DMS 273 (cell line): Measurements from ENCODE around the gene CCNYL1.

Experiments used
- DNase-seq: peaks from one replicate; lab custom pipeline; 2025; ENCODE audit not compliant: unreplicated experiment; lab: John Stamatoyannopoulos, UW

The CCNYL1 gene

DNA sequence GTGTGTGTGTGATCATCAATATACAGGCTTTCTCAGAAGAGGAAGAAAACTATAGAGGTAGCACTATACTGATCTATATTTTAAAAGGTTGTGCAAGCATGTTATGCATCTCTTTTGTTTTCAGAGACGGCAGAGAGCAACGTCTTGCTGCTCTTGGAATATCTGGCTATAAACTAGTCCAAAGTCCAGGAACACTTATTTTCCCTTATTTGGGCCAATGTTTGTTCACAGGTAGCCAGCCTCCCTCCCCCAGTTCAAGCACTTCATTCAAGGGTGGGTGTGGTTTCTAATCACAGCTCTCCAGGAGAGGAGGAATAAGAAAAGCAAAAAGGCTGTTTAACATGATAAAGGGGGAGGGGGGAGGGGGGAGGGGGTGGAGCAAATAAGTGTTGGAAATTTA, 54.1 kb downstream of the CCNYL1 start:
- DNase-seq: no peak

DNA sequence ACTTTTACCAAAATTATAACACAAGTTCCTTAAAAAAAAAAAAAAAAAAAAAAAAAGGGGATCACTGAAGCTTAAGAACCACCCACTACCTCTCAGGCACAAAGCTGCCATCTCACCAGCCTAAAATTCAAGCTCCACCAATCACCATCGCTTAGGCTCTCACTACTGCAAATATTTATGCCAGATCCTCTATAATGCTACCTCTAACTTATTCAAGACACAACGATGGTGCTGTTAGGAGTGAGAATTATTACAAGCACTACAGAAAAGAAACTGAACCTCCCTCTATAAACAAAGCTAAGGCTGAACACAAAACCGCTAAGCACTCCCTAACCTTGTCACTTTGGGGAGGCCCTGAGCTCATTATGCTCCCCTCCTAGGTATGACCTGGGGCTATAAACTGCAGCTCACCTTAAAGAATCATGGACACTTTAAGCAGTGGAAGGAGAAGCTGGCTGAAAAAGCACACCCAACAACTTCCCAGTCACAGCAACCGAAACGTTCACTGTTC, 54.7 kb downstream of the CCNYL1 start:
- DNase-seq: no peak

DNA sequence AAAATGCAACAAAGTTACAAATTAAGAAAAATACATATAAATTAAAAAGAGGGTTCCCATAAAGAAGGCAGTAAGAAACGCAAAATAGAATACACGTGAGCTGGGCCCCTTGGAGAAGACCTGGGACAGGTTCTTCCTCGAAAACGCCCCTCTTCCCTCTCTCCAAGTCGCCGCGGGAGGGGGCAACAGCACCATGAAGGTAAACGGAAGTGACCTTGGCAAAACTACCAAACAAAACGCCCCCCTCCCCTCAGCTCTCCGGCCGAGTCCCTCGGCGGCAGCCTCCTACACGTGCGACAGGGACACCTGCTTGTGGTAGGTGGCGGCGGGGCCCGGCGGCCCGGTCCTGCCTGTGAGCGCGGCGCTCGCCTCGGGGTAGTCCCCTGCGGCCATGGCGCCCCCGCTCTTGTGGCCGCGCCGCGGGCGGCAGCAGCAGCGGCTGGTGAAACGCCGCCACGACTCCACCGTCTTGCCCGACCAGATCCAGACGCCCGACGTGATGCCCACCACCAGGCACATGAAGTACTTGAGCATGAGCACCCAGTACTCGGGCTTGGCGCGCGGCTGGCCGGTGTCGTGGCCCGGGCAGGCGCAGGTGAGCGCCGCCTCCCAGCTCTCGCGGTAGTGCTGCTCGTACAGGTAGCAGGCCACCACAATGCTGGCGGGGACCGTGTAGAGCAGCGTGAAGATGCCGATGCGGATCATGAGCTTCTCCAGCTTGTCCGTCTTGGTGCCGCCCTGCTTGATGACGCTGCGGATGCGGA, 55.4 kb downstream of the CCNYL1 start:
- no peak for DNase-seq

DNA sequence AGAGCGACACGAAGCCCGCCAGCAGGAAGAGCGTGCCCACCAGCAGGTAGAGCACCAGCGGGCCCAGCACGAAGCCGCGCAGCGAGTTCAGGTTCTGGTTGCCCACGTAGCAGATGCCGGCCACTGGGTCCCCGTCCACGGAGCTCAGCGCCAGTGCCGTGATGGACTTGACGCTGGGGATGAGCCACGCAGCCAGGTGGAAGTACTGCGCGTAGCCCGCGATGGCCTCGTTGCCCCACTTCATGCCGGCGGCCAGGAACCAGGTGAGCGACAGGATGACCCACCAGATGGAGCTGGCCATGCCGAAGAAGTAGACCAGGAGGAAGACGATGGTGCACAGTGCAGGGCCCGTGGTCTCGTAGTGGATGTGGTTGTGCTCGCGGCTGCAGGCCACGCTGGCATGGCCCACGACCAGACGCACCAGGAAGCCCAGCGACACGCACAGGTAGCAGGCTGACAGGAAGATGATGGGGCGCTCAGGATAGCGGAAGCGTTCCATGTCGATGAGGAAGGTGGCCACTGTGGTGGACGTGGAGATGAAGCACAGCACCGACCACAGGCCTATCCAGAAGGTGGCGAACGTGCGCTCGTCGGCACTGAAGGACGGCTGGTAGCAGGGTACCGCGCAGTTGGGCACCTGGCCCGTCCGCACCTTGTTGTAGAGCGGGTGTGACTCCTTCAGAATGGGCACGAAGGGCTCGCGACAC, 56.2 kb downstream of the CCNYL1 start:
- no peak for DNase-seq

DNA sequence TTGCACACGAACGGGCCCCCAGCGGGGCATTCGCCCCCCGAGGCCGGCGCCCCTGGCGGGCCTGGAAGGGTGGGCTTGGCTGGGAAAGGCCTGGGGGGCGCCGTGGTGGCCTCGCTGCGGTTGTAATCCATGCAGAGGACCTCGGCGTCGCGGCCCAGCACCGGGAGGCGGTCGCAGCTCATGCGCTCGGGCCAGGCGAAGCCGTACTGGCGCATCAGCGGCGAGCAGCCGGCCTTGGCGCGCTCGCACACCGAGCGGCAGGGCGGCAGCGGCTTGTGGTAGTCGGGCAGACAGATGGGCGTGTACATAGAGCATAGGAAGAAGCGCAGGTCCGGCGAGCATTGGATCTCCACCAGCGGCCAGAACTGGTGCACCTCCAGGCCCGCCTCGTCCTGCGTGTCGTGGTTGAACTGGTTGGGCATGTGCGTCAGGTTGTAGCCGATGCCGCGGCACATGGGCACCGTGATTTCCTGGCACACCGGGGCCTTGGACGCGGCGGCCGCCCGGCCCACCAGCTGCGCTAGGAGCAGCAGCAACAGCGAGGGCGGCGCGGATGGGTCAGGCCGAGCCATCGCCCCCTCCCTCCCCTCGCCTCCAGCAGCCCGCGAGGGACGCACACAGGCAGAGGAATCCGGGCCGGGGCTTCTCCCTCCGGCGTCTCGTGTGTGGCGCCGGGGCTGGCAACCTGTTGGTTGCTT, 56.9 kb downstream of the CCNYL1 start:
- DNase-seq: peak; percentile 80

DNA sequence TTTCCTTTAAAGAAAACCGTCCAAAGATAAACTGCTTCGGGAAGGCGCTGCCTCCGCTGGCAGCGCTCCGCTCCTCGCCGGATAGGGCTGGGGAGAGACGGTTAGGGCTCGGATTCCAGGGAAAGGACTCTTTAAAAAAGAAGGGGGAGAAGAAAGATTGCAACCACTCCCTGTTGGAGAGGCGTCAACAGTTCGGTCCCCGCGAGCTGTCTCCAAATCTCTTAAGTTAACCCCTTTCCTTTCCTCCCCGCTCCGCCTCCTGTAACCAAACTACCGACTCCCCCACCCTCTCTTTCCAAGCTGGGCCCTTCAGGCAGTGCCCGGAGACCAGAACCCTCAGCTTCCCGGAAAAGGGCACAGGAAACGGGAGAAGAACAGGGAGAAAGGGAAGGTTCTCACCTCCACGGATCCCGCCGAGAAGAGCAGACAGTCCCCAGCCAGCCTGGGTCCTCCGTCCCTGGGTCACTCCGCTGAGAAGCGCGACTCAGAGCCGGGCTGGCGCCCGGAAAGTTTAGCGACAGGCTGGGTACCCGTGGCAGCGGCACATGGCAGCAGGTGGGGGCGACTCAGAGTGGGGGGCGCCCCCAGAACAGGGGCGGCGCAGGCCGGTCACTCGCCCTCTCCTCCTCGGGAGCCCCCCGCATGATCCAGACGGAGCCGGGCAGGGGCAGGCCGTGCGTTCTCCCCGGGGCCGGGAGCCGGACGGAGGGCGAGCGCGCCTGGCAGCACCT, 57.6 kb downstream of the CCNYL1 start:
- peak; percentile 85 for DNase-seq

DNA sequence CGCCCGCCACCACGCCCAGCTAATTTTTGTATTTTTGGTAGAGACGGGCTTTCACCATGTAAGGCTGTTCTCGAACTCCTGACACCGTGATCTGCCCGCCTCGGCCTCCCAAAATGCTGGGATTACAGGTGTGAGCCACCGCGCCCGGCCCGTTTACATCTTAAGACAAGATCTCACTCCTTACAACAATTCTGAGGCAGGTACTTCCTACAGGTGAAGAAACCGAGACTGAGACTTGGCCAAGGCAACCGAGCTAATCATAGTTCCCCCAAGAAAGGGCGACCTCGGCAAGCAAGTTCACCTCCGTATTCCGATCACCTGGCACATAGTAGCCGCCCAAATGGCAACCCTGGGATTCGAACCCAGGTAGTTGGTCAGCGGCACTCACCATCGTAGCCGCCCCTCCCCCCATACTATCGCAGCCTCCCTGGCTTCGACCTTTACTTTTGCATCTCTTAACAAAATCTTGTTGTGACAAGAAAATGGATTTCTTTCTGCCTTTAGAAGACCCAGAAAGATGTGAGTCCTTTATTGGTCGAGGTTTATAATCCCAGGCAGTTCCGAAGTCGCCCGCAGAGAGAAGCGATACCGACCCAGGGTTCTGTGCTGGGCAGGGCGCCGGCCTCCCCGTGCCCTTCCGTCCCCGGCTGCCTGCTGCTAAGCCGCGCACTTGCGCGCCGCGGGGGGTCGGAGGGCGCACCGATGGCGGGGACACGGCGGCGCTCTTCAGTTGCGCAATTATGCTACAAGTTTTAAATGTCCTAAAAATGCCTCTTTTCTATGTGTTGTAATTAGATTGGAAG, 59.4 kb downstream of the CCNYL1 start:
- no peak for DNase-seq

DNA sequence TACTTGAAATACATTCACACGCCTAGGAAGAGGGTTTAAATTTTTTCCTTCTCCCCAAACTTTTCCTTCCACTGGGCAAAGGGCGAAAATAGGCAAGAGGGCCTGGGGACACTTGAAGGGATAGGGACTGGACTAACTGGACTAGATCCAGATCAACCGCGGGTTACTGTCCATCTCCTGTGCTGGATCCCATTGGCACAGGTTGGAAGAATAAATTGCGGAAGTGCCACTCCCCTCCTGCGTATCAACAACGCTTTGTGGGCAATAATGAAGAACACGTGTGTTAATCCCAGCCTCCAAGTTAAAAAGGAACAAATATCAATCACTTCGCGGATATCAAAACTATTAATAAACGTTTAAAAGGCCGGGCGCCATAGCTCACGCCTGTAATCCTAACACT, 60.0 kb downstream of the CCNYL1 start:
- DNase-seq: no peak

DNA sequence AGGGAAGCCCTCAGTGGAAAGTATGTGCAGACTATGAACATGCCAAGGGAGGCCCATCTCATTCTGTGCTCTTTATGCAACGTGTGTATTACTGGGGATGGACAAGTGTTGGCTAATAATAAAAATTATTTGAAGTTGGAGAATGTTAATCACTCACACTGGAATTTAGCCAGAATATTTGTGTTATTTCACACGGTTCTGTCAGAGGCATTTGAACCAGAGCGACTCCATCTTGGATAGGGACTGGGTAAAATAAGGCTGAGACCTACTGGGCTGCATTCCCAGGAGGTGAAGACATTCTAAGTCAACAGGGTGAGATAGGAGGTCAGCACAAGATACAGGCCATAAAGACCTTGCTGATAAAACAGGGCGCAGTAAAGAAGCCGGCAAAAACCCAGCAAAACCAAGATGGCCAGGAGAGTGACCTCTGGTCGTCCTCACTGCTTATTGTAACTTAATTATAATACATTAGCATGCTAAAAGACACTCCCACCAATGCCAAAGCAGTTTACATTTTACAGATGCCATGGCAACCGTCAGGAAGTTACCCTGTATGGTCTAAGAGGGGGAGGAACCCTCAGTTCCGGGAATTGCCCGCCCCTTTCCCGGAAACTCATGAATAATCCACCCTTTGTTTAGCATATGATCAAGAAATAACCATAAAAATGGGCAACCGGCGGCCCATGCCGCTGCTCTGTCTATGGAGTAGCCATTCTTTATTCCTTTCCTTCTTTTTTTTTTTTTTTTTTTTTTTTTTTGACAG, 60.8 kb downstream of the CCNYL1 start:
- peak; percentile 62 for DNase-seq

DNA sequence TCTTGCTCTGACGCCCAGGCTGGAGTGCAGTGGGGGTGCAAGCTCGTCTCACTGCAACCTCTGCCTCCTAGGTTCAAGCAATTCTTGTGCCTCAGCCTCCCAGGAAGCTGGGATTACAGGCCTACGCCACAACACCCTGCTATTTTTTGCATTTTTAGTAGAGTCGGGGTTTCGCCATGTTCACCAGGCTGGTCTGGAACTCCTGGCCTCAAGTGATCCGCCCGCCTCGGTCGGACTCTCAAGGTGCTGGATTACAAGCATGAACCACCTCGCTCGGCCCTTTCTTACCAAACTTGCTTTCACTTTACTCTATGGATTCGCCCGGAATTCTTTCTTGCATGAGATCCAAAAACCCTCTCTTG, 61.4 kb downstream of the CCNYL1 start:
- no peak for DNase-seq

DNA sequence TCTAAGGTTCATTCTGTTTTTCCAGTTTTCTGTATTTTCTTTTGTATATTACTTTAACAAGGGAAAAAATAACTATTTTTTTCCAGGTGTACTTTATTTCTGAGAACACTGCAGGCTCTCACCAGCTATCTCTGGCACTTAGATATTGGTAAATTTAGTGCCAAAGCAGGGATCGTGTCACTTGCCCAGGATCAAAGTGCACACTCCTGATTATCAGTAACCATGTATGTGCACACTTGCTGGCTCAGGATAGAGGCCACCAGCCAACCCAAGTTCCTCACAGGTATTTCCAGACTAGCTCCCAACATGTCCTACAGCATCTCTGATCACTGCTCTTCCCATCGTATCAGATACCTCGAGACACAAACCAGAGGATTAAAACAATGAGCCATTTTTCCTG, 64.0 kb downstream of the CCNYL1 start:
- no peak for DNase-seq

DNA sequence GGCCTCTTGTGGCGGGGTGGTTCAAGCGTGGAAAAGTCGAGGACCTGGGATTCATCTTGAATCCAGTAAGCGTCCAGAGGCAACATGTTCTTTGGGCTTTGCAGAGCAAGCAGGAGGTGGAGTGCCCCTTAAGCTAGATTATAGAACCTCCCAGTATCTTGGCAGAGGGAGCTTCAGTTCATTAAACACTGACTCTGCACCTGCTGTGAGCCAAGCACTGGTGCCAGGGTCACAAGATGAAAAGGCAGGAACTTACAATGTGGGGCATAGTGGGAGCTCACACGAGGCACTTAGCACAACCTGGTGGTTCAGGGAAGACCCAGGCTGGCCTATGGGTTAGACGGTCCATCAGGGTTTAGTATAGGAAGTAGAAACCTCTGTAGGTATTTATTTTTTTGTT, 65.7 kb downstream of the CCNYL1 start:
- peak; percentile 8 for DNase-seq

DNA sequence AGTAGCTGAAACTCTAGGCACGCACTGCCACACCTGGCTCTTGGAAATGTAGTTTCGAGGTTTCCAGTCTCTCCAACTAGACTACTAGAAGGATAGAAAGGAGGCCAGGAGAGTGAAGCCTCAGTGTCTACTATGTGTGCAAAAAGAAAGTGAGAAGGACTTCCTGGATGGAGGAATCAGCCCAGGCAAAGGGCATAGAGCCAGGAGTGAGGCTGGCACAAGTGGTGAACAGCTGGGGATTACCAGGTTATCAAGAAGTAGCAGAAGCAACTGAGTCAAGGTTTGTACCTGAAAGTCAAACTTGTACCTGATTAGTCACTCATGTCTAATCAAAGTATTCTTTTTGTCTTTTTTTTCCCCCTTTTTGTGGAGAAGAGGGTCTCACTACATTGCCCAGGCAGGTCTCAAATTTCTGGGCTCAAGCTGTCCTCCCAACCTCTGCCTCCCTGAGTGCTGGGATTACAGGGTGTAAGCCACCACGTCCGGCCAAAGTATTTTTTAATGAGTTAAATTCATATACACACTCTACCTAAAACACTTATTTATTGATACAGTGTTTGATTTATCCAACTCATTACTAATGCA, 67.0 kb downstream of the CCNYL1 start:
- no peak for DNase-seq

DNA sequence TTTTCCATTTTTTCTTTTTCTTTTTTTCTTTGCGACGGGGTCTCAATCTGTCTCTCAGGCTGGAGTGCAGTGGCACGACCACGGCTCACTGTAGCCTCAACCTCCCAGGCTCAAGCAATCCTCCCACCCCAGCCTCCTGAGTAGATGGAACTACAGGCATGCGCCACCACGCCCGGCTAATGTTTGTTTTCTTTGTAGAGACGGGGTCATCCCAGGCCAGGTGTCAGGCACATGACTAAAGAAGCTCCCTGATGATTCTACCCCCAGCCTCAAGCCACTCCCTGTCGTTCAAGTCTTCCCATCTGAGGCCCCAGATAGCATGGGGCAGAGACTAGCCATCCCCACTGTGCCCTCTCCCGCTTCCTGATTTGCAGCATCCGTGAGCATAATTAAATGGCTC, 68.1 kb downstream of the CCNYL1 start:
- DNase-seq: no peak

DNA sequence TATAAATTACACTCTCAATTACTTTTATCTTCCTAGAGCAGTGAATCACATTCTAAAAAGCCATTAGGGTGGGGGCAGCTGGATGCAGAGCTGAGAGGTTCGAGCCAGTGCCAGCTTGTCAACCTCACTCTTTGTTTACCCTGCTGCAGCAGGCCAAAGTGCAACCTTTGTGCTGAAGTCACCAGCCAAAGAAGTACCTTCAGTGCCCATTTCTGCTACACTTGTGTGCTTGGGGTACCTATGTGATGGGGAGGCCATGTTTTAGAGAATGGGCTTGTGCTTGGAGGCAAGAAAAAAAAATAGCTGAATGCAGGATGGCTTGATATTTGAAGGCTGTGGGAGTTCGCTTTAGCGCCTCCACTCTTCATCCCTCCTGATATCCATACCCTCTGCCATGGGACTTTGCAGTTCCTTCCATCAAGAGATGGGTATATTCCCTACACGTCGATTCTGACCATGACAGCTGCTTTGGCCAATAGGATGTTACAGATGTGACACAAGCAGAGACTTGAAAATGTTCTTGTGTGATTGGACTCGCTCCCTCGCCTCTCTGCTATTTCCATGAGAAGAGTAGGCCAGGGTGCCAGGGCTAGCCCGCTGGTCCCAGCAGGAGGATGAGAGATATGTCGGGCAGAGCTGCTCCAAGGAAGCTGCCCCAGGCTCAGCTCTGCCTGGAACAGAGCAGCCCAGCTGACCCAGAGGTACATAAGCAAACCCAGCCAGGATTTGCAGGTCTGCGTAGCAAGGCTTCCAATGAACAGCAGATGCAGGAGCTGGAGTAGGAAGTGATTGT, 71.0 kb downstream of the CCNYL1 start:
- no peak for DNase-seq

DNA sequence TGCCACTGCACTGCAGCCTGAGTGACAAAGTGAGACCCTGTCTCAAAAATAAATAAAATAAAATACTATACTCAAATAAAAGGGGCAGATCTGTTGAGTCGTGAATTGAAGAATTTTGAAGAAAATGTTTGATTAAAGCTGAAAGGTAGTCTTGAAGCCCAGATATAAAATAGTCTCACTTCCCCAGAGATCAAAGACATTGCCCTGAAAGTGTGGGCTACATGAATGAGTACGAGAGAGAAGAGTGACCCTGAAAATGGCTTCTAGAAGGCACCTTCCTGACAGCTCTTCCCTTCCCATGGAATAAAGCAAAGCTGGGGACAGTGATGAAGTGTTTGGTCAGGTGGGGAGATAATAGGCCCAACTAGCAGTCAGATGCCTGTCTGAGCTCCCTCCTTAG, 72.1 kb downstream of the CCNYL1 start:
- no peak for DNase-seq

DNA sequence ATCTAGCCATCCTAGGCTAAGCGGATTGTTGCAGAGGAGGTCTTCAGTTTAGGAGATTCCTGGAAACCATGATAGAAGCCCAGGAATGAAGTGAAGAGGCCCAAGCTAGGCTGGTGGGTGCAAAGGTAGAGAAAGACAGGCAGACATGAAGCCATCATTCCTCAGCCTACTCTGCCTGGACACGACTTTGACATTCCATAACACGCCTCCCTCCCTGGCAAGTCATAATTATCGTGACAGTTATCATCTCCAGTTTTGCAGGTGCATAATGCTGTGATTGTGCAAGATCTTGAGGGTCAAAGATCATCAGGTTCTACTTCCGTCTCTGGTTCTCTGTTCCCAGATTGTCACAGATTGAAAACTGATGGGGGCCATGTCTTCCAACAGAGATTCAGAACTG, 73.5 kb downstream of the CCNYL1 start:
- no peak for DNase-seq

DNA sequence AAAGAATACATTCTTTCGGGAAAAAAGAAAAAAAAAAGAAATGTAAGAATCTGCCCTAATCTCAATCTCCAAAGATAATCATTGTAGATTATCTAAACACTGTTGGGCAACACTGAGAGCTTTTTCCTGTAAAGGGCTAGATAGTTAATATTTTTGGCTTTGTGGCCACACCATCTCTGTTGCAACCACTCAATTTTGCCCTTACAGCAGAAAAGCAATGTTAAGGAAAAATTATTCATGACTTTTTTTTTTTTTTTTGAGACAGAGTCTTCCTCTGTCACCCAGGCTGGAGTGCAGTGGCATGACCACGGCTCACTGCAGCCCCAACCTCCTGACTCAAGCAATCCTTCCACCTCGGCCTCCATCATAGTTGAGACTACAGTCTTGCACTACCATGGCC, 75.6 kb downstream of the CCNYL1 start:
- no peak for DNase-seq

DNA sequence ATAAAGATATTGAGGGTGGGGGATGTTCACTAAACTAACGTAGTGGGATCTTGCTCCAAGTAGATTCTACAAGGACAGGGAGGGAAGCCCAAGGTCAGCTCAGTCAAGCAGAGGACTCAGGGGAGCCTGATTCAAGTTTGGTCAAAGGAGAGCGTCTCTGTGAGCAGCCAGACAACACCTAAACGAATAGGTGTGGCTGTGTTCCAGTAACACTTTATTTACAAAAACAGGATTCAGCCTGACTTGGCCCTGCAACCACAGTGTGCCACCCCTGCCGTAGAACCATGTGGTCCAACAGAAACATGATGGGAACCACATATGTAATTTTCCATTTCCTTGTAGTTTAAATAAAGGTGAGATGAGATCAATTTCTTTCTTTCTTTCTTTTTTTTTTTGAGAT, 76.4 kb downstream of the CCNYL1 start:
- no peak for DNase-seq
